PC-3 (cell line): ENCODE data around the gene RAD51D.
A peak's percentile ranks its signal among the peaks of the same experiment; 100 is the strongest.

Source experiments
- CTCF ChIP-seq: fragments of 300-600 bp; sonication (generic); conservative IDR thresholded peaks from 2 replicates; pipeline ENCODE4 v1.5.1; 2017; ENCODE audit warnings: antibody characterized with exemption, low read depth, mild to moderate bottlenecking, low read length
- EZH2 ChIP-seq: fragments of 300-600 bp; sonication (generic); IDR thresholded peaks from one replicate; pipeline ENCODE4 v1.6.1; 2017; ENCODE audit warnings: antibody characterized with exemption, mild to moderate bottlenecking, low read length; ENCODE audit not compliant: unreplicated experiment
- EZH2phosphoT487 ChIP-seq: fragments of 300-600 bp; sonication (generic); IDR thresholded peaks from 2 replicates; pipeline ENCODE4 v1.6.1; 2018; ENCODE audit warnings: mild to moderate bottlenecking, antibody characterized with exemption, low read length, borderline replicate concordance

DNA sequence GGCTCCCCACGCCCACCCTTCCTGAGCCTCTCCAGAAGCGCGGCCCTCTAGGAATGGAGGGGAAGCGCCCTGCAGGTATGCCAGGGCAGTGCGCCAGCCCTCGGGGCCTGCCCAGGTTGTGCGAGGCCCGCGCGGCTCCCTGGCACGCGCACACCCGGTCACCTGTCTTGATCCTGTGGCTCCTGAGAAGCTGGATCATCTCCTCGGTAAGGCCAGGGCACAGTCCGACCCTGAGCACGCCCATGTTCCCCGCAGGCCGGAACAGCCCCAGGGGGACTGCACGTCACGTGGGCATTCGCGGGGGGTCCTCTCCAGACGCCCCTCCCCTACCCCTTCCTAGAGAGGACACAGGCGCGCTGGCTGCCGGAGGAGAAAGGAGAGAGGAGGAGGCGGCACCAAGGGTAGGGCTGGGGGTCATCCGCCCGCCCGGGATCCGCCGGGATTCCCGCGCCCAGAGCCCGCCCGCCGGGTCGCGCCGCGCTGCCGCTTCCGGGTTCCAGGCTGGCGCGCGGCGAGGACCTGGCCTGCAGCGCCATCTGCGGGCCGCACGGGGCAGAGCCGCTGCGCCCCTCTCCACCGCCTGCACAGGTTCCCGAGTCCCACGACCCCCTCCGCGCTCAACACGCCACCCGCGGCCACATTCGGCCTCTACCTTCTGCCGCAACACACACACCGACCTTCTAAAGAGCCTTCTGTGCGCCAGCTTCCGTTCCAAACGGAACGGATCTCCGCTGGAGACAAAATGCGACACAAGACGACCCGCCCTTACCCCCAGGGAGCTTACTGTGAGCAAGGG lies at the start of gene RAD51D:
- TF ChIP-seq EZH2, result no peak
- TF ChIP-seq CTCF, result peak; percentile 78
- no peak for TF ChIP-seq EZH2phosphoT487
